ENCODE results near the gene SPRN. TPM values are rescaled to one million over a fixed set of nuclear protein-coding genes. Genes with fewer than 3 reads are reported as not detected.
"Not testable (repeated sequence)": the region's sequence is repeated elsewhere in the genome, so short reads cannot be mapped to it uniquely, and the experiment has no call there.

Gene SPRN
- total RNA-seq (ENCODE audit: unreplicated experiment): 2.0 TPM
- long read RNA-seq: 0 reads

GRCh38 chr10:133424601-133425000, at the start of gene SPRN:
Gene SPRN (minus strand): TSS chr10:133424625. CDS start chr10:133423681, 944 bp downstream.
- H3K4me1 Mint-ChIP-seq (ENCODE audit: low read depth, unreplicated experiment); DNase-seq; H3K4me3 Mint-ChIP-seq (ENCODE audit: unreplicated experiment); H3K9me3 Mint-ChIP-seq (ENCODE audit: unreplicated experiment); H3K27ac Mint-ChIP-seq (ENCODE audit: unreplicated experiment); H3K36me3 Mint-ChIP-seq (ENCODE audit: unreplicated experiment): not testable (repeated sequence)
- H3K27me3 Mint-ChIP-seq (ENCODE audit: unreplicated experiment): peaks cover 11% of the 10 kb centered on the region

GRCh38 chr10:133474027-133474426, 49.6 kb upstream of the SPRN start:
- no peak overlapping the region for H3K4me3 Mint-ChIP-seq (ENCODE audit: unreplicated experiment)

DNA sequence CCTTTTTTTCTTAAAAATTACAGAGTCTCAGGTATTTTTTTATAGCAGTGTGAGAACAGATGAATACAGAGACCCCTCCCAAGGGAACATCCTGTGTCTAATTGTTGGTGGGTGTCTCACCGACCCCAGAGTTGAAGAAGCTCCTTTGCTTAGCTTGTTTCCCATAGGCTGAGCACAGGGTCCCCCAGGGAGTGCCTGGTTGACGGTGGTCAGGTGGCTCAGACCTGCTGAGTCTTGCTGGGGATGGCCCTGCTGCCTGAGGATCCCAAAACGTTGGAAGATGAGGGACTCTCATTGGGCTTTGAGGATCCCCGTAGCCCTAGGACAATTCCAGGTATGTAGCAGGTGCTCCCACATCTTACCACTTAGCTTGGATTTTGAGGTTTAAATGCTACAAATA, 48.8 kb upstream of the SPRN start:
- H3K9me3 Mint-ChIP-seq (ENCODE audit: unreplicated experiment): peaks cover 20% of the 10 kb centered on the region
- peaks cover 5% of the 10 kb centered on the region for H3K27me3 Mint-ChIP-seq (ENCODE audit: unreplicated experiment)
- no peak overlapping the region for H3K4me3 Mint-ChIP-seq (ENCODE audit: unreplicated experiment)
- TF ChIP-seq CTCF (IDR thresholded peaks at IDR 0.05; ENCODE audit: partially characterized antibody, unreplicated experiment): no peak
- peaks cover 2% of the 10 kb centered on the region for H3K36me3 Mint-ChIP-seq (ENCODE audit: unreplicated experiment)
- no peak overlapping the region for H3K27ac Mint-ChIP-seq (ENCODE audit: unreplicated experiment)
- H3K4me1 Mint-ChIP-seq (ENCODE audit: low read depth, unreplicated experiment): no peaks in the 10 kb centered on the region
- no peak for DNase-seq

More at GRCh38 chr10:133474027-133474426, 49.6 kb upstream of the SPRN start:
- H3K4me1 Mint-ChIP-seq (ENCODE audit: low read depth, unreplicated experiment): no peaks in the 10 kb centered on the region
- peaks cover 18% of the 10 kb centered on the region for H3K9me3 Mint-ChIP-seq (ENCODE audit: unreplicated experiment)
- H3K27ac Mint-ChIP-seq (ENCODE audit: unreplicated experiment): no peak overlapping the region
- H3K36me3 Mint-ChIP-seq (ENCODE audit: unreplicated experiment): no peaks in the 10 kb centered on the region
- H3K27me3 Mint-ChIP-seq (ENCODE audit: unreplicated experiment): peaks cover 3% of the 10 kb centered on the region
- no peak for DNase-seq
- TF ChIP-seq CTCF (IDR thresholded peaks at IDR 0.05; ENCODE audit: partially characterized antibody, unreplicated experiment): no peak

- Mint-ChIP-seq H3K36me3 (ENCODE audit: unreplicated experiment) (peaks cover 11% of the 10 kb centered on the region), H3K27ac (ENCODE audit: unreplicated experiment) (no peak overlapping the region), H3K27me3 (ENCODE audit: unreplicated experiment) (peaks cover 7% of the 10 kb centered on the region), H3K4me1 (ENCODE audit: low read depth, unreplicated experiment) (no peaks in the 10 kb centered on the region), H3K9me3 (ENCODE audit: unreplicated experiment) (peaks cover 22% of the 10 kb centered on the region), H3K4me3 (ENCODE audit: unreplicated experiment) (no peak overlapping the region)
- no peak for TF ChIP-seq CTCF (IDR thresholded peaks at IDR 0.05; ENCODE audit: partially characterized antibody, unreplicated experiment)
- DNase-seq: no peak
Observed at GRCh38 chr10:133471300-133472109, 47.1 kb upstream of the SPRN start.

DNA sequence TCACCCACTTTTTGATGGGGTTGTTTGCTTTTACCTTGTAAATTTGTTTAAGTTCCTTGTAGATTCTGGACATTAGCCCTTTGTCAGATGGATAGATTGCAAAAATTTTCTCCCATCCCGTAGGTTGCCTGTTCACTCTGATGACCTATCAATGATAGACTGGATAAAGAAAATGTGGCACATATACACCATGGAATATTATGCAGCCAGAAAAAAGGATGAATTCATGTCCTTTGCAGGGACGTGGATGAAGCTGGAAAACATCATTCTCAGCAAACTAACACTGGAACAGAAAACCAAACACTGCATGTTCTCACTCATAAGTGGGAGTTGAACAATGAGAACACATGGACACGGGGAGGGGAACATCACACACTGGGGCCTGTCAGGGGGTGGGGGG, 44.8 kb upstream of the SPRN start:
- H3K36me3 Mint-ChIP-seq (ENCODE audit: unreplicated experiment): peaks cover 11% of the 10 kb centered on the region
- not testable (repeated sequence) for H3K4me1 Mint-ChIP-seq (ENCODE audit: low read depth, unreplicated experiment); DNase-seq; H3K27ac Mint-ChIP-seq (ENCODE audit: unreplicated experiment); H3K4me3 Mint-ChIP-seq (ENCODE audit: unreplicated experiment)
- H3K9me3 Mint-ChIP-seq (ENCODE audit: unreplicated experiment): peaks cover 21% of the 10 kb centered on the region
- H3K27me3 Mint-ChIP-seq (ENCODE audit: unreplicated experiment): peaks cover 12% of the 10 kb centered on the region

DNA sequence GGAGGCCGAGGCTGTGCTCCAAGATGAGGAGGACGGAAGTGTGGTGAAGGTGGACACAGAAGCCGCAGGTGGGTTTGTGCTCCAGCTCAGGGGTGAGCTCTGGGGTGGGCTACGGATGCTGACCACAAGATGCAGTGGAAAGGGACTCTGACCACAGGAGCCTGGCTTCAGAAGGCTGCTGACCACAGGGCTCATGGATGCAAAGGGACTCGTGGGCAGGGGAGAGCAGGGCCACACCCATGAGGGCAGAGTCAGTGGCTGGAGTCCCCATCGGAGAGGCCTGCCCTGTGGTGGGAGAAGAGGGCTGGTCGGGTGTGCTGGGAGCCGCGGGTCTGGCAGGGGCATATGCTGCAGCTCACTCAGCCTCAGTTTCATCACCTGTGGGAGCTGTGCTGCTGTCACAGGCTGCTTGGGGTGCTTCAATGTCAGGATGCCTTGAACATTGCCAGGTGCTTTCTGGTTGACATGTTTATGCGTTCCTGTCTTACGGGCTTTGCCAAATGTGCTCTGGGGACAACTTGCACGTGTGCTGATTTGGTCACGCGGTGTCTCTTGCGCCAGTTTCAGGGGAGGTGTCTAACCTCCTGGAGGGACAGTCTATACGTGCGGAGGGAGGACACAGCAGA, 43.0 kb upstream of the SPRN start:
- peaks cover 17% of the 10 kb centered on the region for H3K27me3 Mint-ChIP-seq (ENCODE audit: unreplicated experiment)

More for the DNA sequence above, 43.0 kb upstream of the SPRN start:
- H3K27ac Mint-ChIP-seq (ENCODE audit: unreplicated experiment): no peak overlapping the region
- DNase-seq: no peak
- H3K36me3 Mint-ChIP-seq (ENCODE audit: unreplicated experiment): peaks cover 18% of the 10 kb centered on the region
- no peak overlapping the region for H3K4me3 Mint-ChIP-seq (ENCODE audit: unreplicated experiment)
- H3K4me1 Mint-ChIP-seq (ENCODE audit: low read depth, unreplicated experiment): no peaks in the 10 kb centered on the region
- TF ChIP-seq CTCF (IDR thresholded peaks at IDR 0.05; ENCODE audit: partially characterized antibody, unreplicated experiment): no peak
- peaks cover 23% of the 10 kb centered on the region for H3K9me3 Mint-ChIP-seq (ENCODE audit: unreplicated experiment)
